ENCODE data around the gene LRMDA.

Gene LRMDA

DNA sequence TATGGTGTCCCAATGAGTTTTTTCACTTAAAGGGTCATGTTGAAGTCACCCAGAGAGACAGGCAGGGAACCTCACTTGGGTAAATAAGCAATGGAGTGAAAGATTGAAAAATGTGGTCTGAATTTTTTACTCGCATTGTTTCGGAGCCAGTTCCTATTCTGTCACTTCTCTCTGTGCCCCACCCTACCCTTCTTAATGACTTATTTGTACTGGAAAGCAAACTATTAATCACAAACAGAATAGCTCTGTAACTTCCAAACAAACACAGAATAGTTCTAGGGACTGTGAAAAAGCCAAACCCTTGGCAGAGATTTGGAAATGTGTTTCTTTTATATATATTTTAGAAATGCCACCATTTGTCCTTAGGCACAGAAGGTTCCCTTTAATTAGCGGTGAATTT is 76.0 kb downstream of the LRMDA start:
- Histone ChIP-seq H3K4me1 (no peaks in the 10 kb centered on the region), H2AFZ (no peak overlapping the region), H3K4me3 (ENCODE audit: low read depth, low read length) (no peak overlapping the region), H3K36me3 (ENCODE audit: control insufficient read depth, insufficient read depth, low read length) (no peaks in the 10 kb centered on the region), H3K4me2 (ENCODE audit: low read length) (no peak overlapping the region), H3K9ac (no peak overlapping the region), H3K27ac (no peak overlapping the region), H3K79me2 (no peaks in the 10 kb centered on the region), H3K9me3 (ENCODE audit: control insufficient read depth, low read length) (no peaks in the 10 kb centered on the region), H3K27me3 (ENCODE audit: control insufficient read depth, insufficient read depth, low read length) (no peaks in the 10 kb centered on the region)
- TF ChIP-seq, protein P1, sequence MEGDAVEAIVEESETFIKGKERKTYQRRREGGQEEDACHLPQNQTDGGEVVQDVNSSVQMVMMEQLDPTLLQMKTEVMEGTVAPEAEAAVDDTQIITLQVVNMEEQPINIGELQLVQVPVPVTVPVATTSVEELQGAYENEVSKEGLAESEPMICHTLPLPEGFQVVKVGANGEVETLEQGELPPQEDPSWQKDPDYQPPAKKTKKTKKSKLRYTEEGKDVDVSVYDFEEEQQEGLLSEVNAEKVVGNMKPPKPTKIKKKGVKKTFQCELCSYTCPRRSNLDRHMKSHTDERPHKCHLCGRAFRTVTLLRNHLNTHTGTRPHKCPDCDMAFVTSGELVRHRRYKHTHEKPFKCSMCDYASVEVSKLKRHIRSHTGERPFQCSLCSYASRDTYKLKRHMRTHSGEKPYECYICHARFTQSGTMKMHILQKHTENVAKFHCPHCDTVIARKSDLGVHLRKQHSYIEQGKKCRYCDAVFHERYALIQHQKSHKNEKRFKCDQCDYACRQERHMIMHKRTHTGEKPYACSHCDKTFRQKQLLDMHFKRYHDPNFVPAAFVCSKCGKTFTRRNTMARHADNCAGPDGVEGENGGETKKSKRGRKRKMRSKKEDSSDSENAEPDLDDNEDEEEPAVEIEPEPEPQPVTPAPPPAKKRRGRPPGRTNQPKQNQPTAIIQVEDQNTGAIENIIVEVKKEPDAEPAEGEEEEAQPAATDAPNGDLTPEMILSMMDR (IDR thresholded peaks at IDR 0.05) = no peak

DNA sequence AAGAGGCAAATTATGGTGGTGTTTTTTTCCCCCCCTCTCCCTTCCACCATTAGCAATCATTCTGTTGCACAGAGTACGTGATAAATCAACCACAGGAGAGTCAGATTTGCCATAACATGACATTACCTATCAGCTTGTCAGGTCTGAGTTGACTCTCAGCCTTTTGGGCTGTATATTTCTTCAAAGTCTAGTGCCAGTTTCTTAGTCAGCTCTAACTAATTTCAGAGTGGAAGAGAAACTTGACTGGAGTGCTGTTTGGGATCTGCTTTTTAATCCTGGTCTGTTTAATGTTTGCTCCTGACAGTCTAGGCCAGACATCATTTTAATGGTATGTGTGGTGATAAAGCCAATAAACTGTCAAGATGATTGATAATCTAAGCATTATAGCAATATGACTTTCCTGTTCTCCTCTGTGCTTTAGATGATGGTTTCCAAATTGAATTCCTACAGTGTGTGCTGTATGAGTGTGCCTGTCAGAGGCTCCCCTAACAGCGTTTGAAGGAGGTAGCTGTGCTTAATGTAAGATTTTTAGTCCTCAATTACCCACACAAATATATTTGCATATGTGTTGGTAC is 76.9 kb downstream of the LRMDA start:
- Histone ChIP-seq H3K9ac (no peak overlapping the region), H3K27ac (no peak overlapping the region), H3K79me2 (no peaks in the 10 kb centered on the region), H3K4me2 (ENCODE audit: low read length) (no peak overlapping the region), H3K27me3 (ENCODE audit: control insufficient read depth, insufficient read depth, low read length) (no peaks in the 10 kb centered on the region), H2AFZ (no peak overlapping the region), H3K36me3 (ENCODE audit: control insufficient read depth, insufficient read depth, low read length) (no peaks in the 10 kb centered on the region), H3K9me3 (ENCODE audit: control insufficient read depth, low read length) (no peaks in the 10 kb centered on the region), H3K4me3 (ENCODE audit: low read depth, low read length) (no peak overlapping the region), H3K4me1 (no peaks in the 10 kb centered on the region)
- TF ChIP-seq, protein P1 (IDR thresholded peaks at IDR 0.05) = no peak

DNA sequence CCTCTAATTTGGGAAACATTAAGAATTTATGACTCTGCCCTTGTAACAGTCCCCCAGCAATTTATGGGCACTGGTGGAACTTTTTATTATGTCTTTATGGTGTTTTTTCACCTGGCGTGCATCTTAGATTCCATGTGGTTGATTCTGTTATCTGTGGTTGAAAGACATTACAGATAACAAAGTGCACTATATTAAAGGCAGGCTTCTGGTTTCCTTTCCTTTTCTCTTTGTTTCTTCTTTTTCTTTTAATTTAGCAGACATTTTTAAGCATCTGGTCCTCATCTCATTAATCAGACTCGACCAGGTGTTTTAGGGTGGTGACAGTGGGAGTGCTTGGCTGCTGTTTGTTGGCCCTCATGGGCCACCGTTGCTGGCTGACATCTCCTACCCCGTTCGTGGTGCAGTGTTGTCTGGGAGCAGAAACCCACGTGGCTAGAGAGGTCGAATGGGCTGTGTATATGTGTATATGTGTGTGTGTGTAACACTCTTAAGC is 77.4 kb downstream of the LRMDA start:
- Histone ChIP-seq H3K9ac (no peak overlapping the region), H3K4me1 (no peaks in the 10 kb centered on the region)

DNA sequence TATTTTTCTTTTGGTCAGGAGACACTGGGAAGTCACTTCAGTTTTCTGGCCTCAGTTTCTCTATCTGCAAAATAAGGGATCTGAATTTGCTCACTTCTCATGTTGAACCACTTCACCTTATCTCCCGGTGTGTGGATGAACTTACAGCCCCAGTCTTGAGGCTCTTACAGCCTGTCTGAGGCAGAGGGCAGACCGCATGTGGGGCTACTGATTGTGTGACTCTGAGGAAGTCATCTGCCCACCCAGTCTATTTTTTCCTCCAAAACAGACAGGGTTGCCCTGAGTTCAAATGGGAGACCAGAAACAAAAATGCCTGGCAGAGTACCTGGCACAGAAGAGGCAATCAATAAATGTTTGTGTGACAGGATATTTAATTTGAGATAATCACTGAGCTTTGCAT is 78.3 kb downstream of the LRMDA start:
- no peak overlapping the region for H3K9ac ChIP-seq
- no peaks in the 10 kb centered on the region for H3K36me3 ChIP-seq (ENCODE audit: control insufficient read depth, insufficient read depth, low read length)
- H3K79me2 ChIP-seq = no peaks in the 10 kb centered on the region
- TF ChIP-seq, protein P1 (IDR thresholded peaks at IDR 0.05) = no peak
- H3K4me2 ChIP-seq (ENCODE audit: low read length) = no peak overlapping the region
- H3K27ac ChIP-seq = no peak overlapping the region
- no peaks in the 10 kb centered on the region for H3K9me3 ChIP-seq (ENCODE audit: control insufficient read depth, low read length)
- no peak overlapping the region for H2AFZ ChIP-seq
- no peak overlapping the region for H3K4me3 ChIP-seq (ENCODE audit: low read depth, low read length)
- no peaks in the 10 kb centered on the region for H3K4me1 ChIP-seq
- H3K27me3 ChIP-seq (ENCODE audit: control insufficient read depth, insufficient read depth, low read length) = no peaks in the 10 kb centered on the region

More for the DNA sequence above, 77.4 kb downstream of the LRMDA start:
- Histone ChIP-seq H3K4me2 (ENCODE audit: low read length) (no peak overlapping the region), H3K36me3 (ENCODE audit: control insufficient read depth, insufficient read depth, low read length) (no peaks in the 10 kb centered on the region), H3K79me2 (no peaks in the 10 kb centered on the region), H3K4me3 (ENCODE audit: low read depth, low read length) (no peak overlapping the region), H3K27ac (no peak overlapping the region), H3K9me3 (ENCODE audit: control insufficient read depth, low read length) (no peaks in the 10 kb centered on the region), H2AFZ (no peak overlapping the region), H3K27me3 (ENCODE audit: control insufficient read depth, insufficient read depth, low read length) (no peaks in the 10 kb centered on the region)
- TF ChIP-seq, protein P1 (IDR thresholded peaks at IDR 0.05) = no peak

DNA sequence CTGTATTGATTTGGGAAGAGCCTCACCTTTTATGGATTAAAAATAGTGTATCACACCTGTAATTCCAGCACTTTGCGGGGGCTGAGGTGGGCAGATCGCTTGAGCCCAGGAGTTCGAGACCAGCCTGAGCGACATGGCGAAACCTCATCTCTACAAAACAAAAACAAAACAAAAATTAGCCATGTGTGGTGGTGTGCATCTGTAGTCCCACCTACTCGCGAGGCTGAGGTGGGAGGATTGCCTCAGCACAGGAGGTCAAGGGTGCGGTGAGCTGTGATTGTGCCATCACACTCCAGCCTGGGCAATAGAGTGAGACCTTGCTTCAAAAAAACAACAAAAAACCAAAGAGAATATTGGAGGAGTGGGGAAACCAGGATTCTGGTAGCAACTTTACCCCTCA is 79.6 kb downstream of the LRMDA start:
- H3K4me3 ChIP-seq (ENCODE audit: low read depth, low read length) = no peak overlapping the region
- TF ChIP-seq, protein P1 (IDR thresholded peaks at IDR 0.05) = no peak
- H3K4me2 ChIP-seq (ENCODE audit: low read length) = no peak overlapping the region
- H3K27ac ChIP-seq = no peak overlapping the region
- H3K79me2 ChIP-seq = no peaks in the 10 kb centered on the region
- no peak overlapping the region for H3K9ac ChIP-seq
- no peaks in the 10 kb centered on the region for H3K36me3 ChIP-seq (ENCODE audit: control insufficient read depth, insufficient read depth, low read length)
- H3K27me3 ChIP-seq (ENCODE audit: control insufficient read depth, insufficient read depth, low read length) = no peaks in the 10 kb centered on the region
- H3K4me1 ChIP-seq = no peaks in the 10 kb centered on the region
- no peak overlapping the region for H2AFZ ChIP-seq
- no peaks in the 10 kb centered on the region for H3K9me3 ChIP-seq (ENCODE audit: control insufficient read depth, low read length)

Measured in parathyroid adenoma (tissue), 2 donors.